Left kidney (tissue), 2 donors: ENCODE measurements around the gene AMN. TPM values are rescaled to one million over a fixed set of nuclear protein-coding genes. Genes with fewer than 3 reads are reported as not detected.

ENCODE experiments used
- DNase-seq: peaks from one replicate; pipeline ENCODE4 v3.0.0-alpha.2; 2013
- polyA plus RNA-seq: library from polyadenylated mRNA; unstranded; fragments of 120-200 nt; gene quantifications from one replicate; pipeline ENCODE4 v1.2.1, GENCODE V29; 2013; ENCODE audit not compliant: insufficient read length

AMN gene
- polyA plus RNA-seq, 1 donor: 23.0 TPM

DNA sequence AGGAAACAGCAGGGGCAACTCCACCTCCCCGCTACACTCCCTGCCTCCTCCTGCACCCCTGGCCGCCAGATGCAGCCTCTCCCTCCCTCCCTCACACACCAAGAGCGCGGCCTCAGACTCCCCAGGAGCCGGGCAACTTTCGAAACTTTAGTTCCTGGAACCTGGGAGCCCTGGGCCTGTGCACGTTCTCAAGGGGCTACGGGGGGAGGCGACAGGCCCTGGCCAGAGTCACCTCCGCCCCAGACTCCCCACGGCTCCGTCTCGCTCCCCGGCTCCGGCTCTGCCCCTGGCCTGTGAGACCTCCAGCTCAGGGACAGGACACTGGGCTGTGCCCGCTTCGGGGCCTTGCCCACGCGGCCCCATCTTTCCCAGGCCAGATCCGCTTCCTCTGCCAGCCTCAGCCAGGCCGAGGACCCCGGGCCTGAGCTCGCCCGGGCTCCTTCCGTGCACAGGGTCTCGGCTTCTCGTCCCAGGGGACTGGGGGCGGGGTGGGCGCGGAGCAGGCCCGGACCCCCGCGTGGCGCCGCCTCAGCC lies 5.5 kb downstream of the AMN start:
- DNase-seq: no peak

DNA sequence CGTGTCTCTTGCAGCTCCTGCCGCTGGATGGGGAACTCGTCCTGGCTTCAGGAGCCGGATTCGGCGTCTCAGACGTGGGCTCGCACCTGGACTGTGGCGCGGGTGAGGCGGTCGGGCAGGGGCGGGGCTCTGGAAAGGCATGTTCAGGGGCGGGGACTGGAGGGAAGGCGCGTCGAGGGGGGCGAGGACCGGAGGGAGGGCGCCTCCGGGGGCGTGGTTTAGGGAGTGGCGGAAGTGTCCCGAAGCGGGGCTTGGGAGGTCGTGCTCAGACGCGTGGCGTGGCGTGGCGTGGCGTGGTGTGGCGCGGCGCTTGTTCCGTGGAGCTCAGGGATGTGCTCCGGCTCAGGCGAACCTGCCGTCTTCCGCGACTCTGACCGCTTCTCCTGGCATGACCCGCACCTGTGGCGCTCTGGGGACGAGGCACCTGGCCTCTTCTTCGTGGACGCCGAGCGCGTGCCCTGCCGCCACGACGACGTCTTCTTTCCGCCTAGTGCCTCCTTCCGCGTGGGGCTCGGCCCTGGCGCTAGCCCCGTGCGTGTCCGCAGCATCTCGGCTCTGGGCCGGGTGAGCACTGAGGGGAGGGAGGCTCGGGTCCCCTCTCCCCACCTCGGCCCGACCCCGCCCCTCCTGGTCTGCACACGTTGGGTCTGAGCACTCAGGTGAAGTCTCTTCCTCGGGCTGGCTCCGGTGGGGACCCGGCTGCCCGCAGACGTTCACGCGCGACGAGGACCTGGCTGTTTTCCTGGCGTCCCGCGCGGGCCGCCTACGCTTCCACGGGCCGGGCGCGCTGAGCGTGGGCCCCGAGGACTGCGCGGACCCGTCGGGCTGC lies 6.2 kb downstream of the AMN start:
- peak; percentile 81 for DNase-seq

DNA sequence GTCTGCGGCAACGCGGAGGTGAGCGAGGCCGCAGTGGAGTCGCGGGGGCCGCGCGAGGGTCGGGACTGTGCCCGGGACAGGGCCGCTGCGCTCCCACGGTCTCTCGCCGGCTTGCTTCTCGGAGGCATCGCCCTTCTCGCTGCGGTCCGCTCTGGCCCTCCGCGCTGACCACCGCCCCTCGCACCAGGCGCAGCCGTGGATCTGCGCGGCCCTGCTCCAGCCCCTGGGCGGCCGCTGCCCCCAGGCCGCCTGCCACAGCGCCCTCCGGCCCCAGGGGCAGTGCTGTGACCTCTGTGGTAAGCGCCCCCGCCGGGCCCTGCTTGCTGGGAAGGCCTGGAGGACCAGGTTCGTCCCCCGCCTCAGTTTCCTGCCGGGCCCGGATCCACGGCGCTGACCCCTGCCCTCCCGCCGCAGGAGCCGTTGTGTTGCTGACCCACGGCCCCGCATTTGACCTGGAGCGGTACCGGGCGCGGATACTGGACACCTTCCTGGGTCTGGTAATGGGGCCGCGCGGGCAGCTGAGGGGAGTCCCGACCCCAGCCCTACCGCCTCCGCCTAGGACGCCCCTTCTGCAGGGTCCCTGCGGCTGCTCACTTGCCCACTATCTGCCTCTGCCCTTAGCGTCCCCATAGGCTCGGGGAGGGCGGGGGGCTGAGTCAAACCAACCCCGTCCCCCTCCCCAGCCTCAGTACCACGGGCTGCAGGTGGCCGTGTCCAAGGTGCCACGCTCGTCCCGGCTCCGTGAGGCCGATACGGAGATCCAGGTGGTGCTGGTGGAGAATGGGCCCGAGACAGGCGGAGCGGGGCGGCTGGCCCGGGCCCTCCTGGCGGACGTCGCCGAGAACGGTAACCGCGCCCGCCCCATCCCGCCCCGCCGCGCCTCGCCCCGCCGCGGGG lies 7.0 kb downstream of the AMN start:
- DNase-seq: no peak

DNA sequence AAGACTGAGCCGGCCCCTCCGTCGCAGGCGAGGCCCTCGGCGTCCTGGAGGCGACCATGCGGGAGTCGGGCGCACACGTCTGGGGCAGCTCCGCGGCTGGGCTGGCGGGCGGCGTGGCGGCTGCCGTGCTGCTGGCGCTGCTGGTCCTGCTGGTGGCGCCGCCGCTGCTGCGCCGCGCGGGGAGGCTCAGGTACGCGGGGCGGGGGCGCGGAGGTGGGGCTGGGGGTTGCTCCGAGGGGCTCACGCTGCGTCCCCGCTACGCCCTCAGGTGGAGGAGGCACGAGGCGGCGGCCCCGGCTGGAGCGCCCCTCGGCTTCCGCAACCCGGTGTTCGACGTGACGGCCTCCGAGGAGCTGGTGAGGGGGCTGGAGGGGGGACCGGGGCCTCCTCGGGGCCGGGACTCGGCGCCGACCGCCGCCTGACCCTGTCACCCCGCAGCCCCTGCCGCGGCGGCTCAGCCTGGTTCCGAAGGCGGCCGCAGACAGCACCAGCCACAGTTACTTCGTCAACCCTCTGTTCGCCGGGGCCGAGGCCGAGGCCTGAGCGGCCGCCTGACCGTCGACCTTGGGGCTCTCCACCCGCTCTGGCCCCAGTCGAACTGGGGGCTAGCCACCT lies 7.8 kb downstream of the AMN start:
- DNase-seq: no peak

DNA sequence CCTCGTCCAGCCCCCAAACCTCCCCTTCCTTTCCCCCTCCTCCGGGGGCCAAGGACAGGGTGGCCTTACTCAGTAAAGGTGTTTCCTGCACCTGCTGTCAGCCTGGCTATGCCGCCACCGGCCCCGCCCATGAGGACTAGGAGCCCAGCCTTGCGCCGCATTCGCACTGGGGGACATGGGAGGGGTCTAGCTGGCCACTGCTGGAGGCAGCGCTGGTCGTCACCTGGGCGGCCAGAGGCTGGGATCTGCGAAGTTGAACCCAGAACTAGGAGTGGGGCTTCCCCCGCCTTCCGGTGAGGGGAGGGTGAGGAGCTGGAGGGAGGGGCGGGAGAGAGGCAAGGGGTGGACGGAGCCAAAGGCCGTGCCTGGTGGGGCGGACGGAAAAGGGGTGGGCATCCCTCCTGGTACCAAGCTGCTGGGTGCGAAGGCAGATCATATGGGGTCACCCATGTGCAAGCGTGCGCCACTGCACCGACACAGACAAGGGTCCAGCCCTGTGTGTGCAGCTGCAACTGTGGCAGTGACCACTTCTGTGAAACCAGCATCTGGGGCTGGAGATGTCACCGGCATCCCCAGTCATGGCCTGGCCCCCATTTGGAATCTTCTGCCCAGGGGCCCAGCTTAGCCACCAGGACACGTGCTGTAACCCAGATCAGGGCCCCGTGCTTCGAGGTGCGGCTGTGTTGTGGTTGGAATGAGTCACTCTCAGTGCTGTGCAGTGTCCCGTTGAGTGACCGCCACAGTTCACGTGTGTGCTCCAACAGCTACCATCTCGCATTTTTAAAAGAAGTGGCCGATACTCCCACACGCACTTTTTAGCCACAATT lies 8.5 kb downstream of the AMN start:
- DNase-seq: no peak

DNA sequence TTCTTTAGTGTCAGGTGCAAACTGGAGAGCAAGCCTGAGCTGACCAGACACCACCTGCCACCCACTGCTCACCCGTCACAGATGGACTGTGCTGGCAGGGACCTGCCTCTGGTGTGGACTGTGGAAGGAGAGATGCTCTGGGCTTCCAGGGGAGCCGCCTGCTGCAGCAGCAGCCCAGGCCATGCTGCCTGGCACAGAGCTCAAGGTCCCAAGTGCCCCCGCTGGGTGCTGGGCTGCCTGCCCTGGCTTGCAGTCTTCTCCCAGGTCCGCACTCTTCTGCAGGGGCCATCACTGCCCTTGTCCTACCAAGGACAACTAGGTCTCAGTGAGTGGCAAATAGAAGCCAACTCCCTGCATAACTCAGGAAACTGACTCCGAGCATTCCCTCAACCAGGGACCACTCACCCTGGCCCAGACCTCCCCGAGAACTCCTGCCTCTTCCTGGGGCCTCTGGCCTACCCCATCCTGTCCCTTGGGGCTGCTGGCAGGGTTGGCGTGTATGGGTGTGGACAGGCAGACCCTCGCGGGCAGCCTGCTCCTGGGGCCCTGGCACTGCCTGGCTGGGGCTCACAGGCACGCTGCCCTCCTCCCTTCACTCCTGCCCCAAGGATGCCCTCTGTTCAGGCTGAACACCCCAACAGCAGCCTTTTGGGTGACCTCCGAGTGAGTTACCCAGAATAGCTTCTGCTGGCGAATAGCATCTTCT lies 9.3 kb downstream of the AMN start:
- no peak for DNase-seq

DNA sequence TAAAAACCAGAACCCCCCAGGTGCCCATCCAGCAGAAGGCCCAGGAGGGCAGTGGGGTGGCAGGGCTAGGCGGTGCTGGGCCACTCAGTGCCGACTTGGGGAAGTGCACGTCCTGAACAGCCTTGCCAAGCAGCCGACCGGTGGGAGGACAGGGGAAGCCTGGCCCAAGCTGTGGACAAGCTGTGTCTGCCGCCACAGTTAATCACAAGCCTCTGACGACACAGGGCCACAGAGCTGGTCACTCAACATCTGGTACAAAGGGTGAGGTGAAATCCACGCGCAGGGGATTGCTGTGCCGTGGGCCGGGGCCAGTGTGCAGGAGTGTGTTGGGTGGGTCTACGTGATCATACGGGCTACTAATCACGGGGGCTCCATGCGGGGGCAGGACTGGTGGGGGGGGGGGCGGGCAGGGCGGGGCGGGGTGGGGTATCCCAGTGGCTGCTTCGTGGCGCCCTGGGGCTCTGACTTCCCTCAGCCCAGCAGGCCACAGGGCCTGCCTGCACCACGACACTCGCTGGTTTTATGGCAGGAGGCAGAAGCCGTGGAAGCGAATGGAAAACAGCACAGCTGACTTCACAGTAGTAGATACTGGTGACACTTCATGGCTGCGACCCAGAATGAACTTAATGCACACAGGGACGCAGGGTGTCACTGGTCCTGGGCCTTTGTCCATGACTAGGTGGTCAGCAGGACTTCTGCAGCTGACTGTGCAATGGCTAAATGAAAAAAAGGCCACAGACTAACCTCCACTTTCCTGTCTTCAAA lies 10.2 kb downstream of the AMN start:
- DNase-seq: no peak

DNA sequence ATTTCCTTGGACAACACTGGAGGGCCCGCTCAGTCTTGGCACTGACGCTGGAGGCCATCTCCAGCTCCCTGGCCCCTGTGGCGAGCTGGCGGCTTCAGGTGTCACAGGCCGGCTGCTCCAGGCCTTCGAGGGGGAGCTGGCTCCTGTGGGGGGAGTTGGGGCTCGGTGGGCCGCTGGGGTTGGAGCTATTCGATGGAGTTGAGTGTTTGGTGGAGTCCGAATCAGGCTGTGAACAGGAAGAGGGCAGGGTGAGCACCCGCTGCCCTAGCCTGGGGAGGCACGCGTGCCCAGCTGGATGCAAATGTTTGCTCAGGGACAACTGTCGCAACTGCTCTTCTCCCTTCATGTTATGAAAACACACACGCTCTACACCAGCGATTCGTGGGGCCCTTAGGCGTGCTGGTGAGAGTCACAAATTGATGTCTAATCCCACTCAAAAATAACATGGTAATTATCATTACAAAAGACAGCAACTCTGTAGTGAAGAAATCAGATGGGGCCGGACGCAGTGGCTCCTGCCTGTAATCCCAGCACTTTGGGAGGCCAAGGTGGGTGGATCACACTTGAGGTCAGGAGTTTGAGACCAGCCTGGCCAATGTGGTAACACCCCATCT lies 11.3 kb downstream of the AMN start:
- DNase-seq: no peak

DNA sequence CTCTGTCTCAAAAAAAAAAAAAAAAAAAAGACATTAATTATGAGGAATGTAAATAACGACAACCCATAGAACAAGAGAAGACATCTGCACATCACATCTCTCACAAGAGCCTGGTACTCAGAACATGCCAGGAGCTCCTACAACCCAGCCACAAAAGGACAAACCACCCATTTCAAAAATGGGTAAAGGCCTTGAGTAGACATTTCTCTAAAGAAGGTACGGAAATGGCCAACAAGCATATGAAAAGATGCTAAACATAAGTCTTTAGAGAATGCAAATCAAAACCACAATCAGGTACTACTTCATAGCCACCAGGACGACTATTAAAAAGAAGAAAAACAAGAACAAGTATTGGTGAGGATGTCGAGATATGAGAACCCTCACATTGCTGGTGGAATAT lies 13.3 kb downstream of the AMN start:
- DNase-seq: no peak

DNA sequence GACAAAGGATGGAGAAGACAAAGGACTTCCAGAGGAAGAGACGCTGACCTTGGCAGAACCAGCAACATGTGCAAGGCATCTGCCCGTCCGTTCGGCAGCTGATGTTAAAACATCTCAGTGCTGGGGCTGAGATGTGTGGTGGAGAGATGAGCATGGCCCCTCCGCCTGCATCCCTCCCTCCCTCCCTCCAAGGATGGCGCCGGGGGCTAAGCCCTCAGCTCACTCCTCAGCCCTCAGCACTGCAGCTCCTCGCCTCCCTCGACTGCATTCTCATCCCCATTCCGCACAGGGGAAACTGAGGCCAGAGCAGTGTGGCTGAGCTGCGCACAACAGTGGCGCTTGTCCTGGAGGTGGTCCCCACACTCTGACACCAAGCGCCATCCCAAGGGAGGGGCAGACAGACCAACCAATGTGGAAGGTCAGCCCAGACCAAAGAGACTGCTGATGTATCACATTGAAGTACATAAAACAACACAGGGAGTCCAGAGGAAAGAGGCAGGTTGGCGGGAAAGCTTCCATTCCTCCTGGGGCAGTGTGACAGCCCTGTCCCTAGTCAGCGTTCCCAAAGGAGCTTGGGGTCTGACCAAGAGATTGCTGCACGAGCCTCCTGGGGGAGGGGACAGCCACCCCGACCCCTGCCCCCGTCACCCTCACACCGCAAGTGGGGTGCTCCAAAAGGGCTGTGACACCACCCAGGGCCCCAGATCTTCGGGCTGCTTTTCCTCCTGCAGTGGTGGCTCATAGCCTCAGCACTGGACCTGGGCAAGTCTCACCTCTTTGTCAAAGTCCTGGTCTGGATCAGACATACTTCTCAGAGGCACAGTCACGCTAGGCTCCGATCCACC lies 15.1 kb downstream of the AMN start:
- DNase-seq: no peak

DNA sequence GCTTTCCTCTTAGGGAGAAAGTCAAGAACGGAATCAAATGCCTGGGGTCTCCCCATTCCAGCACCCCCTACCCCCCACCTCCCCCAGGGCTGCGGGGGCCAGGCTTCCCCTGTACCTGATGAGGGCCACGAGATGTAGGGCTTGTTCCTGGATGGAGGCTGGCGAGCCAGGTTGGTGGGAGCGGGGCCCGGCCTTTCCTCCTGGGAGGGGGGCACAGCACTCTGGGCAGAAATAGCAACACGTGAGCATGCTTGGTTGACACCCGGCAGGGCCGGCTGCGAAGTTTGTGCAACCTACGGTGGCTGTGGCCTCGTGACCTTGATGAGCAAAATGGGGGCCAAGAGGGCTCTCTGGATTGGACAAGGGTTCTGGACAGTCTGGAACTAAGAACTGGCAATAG lies 15.7 kb downstream of the AMN start:
- no peak for DNase-seq

DNA sequence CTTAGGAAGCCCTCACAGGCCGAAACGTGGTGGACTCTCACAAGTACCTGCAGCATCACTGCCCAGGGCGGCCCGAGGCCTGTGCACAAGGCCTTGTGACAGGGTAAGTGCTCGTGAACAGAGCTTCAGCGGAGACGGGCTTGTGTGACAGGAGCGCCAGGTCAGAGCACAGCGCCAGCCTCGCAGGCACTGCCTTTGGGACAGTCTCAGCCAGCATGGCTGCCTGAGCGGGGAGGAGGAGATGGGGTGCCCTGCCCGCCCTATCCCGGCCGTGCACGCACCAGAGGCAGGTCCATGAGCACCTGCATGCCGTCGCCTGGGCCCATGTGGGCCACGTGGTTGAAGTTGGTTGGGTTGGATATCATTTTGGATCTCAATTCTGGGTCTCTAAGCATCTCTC lies 16.9 kb downstream of the AMN start:
- no peak for DNase-seq

DNA sequence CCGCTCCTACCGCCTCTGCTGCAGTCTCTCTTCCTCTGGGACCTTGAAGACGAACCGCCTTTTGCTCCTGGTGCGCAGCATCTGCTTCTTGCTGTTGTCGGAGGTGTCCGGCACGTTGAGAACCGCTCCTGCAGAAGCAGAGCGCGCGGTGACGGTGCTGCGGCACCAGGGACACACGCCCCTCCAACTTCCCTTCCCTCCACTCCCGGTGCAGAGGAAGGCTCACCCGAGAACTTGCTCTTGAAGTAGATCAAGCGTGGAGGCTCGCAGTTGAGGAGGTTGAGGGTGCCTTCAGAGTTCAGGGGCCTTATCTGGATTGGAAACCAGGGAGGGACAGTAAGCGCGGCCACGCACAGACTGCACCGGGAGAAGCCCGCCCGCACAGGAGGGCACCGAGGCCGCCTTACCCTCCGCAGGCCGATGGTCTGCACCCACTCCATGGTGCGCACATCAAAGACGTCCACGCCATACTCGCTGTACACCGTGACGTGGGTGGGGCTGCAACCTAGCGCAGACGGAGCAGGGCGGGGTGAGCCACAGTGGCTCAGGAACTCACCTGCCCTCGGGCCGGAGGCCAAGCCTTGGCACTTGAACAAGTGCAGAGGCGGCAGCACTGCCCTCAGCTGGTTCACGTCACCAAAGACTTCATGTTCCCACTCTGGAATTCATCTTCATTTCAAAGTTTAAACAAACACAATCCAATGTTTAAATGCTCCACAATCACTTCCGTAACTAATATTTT lies 17.5 kb downstream of the AMN start:
- DNase-seq: no peak

DNA sequence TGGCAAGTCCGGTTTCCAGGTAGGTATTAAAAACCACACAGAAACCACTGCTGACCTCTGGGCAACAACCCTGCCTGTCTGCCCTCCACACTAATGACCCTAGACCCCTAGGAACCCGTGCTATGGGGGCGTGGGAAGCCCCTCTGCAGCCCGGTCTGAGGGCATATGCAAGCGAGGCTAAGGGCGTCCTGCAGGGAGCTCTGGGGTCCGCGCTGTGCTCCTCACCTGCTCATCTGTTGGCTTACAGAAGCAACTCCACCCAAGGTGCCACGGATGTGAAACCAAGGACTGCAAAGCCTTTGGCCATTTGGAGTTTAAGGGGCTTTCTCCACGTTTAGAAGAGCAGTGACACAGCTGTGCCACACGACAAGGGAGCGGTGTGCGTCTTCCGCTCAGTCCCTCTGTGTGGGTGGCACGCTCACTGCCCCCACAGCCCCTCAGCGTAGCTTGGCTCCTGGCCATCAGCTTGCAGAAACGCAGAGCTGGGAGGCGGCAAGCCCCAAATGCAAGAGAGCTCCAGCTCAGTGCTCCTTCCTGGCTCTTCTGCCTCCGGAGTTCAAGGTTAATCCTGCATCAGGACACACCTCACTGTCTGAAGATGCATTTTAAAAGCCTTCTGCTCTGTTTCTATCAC lies 18.4 kb downstream of the AMN start:
- no peak for DNase-seq

DNA sequence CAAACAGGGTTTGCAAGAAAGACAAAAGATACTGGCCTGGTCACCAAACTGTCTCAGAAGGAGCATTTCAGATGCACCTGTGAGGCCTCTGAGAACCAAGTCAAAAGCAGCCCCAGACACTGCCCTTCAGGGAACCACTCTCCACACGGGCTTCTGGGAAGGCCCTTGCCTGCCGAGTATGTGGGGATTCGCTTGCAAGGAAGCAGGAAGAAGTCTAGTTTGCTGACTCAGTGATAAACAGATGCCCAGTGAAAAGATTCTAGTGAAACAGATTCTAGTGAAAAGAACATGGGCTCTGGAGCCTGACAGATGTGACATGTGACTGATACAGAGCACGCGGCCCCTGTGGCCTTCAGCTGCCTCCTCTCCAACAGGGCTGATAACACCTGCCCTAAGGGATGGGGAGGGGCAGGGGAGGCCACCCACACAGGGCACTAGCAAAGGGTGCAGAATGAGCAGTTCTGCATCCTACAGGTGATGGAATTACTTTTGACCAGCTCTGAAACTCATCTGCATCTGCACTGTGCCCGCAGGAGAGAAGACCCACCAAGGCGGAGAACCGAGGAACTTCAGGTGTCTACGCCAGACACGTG lies 19.1 kb downstream of the AMN start:
- DNase-seq: no peak

DNA sequence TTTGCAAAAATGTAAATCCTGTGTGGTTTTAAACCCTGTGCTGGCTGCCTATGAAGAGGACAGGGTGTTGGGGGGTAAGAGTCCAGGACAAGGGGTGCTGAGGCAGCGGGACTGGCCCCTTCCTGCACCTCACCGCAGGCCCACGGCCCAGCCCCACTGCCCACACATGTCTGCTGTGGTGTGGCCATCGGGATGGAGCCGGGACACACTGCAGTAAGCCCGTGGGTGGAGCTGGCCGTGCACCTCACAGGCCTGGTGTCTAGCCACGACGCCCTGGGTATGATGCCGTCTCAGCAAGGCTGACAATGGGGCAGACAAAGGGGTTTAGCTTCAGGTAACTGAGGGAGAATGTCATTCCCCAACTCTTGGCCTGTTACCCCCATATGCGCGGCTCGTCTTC lies 19.6 kb downstream of the AMN start:
- no peak for DNase-seq

DNA sequence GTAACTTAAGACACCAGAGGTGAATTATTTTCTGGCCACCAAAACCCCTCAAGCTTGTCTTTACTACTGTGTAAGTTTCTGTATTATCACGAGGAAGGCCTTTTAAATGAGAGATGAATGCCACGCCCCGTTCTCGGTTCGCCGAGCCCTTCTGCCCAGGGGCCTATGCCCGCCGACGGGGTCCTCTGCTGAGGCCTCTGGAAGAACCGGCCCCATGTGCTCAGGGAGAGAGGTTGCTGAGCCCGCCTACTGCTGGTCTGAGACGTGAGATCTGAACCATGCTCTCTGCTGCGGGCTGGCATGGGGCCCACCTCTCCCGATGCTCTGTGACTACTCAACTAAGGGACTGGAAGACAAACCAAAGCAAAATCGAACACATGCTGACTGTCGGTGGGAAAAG lies 21.0 kb downstream of the AMN start:
- DNase-seq: no peak
